Frontal cortex (tissue), 4 donors: ENCODE data around the gene NME2. TPM values are rescaled to one million over a fixed set of nuclear protein-coding genes. Genes with fewer than 3 reads are reported as not detected.

Experiments used
- DNase-seq, 2 donors: peaks; one replicate each; pipeline ENCODE4 v3.0.0; 2012; ENCODE audit warnings: low spot score in 2 of 2
- FAIRE-seq: peaks from 2 replicates; lab custom pipeline; 2012; peaks lifted over from hg19 to GRCh38; lab: Jason Lieb, UNC
- total RNA-seq: library from RNA; depleted of rRNA; stranded (reverse); fragments of >200 nt; gene quantifications from one replicate; pipeline ENCODE4 v1.2.3, GENCODE V29; 2014
- donor health status: control.
- donor health status: control.
- donor health status: control.

The NME2 gene
- total RNA-seq, 1 donor from 2014 or later: 202 TPM

DNA sequence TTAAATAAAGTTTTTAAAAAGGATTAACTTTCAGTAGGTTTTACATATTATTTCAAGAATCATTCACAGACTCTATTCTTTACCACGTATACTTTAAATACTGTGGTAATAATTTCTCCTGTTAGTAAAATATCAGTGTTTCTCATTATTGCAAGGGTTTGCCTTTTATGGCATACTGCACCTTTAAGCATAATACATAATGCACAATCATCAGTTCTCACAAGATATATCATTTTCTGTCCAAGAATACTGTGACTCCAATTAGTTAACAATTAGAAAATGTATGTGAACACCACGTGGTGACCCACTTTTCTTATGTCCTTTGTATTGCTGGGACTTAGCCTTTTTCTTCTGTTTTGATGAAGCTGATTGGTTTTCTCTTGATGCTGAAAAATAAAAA, 25.7 kb downstream of the NME2 start:
- FAIRE-seq (no peak), DNase-seq (no peak)

DNA sequence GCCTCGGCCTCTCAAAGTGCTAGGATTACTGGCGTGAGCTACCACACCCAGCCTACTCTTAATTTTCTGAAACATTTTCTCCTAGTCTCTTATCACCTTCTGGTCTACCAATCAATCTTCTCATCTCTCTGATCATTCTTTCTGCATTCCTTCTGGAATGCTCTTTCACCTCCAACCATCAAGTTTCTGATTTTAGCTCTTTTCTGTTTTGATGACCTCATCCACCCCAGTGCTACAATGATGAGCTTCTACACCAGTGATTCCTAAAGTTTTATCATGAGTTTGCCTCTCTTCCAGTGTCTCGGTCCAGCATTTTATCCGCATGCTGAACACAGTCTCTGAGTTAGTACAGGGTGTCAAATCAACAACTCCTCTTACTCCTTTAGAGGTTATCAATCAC, 31.5 kb downstream of the NME2 start:
- no peak for DNase-seq
- FAIRE-seq: no peak

DNA sequence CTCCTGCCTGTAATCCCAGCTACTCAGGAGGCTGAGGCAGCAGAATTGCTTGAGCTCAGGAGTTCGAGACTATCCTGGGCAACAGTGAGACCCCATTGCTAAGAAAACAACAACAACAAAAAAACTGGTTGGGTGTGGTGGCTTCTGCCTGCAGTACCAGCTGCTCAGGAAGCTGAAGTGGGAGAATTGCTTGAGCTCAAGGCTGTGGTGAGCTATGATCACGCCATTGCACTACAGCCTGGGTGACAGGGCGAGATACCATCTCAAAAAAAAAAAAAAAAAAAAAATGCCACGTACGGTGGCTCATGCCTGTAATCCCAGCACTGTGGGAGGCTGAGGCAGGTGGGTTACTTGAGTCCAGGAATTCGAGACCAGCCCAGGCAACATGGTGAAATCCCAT, 34.1 kb downstream of the NME2 start:
- DNase-seq: no peak
- FAIRE-seq: no peak

DNA sequence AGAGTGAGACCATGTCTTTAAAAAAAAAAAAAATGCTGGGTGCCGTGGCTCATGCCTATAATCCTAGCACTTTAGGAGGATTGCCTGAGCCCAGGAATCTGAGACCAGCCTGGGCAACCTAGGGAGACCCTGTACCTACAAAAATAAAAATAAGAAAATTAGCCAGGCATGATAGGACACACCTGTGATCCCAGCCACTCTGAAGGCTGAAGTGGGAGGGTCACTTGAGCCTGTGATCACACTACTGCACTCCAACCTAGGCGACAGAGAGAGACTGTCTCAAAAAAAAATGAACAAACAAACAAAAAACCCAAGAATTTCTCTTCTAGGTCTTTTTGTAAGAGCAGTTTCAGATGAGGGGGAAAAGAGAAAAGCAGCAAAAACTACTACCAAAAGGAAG, 34.6 kb downstream of the NME2 start:
- DNase-seq (no peak), FAIRE-seq (no peak)

DNA sequence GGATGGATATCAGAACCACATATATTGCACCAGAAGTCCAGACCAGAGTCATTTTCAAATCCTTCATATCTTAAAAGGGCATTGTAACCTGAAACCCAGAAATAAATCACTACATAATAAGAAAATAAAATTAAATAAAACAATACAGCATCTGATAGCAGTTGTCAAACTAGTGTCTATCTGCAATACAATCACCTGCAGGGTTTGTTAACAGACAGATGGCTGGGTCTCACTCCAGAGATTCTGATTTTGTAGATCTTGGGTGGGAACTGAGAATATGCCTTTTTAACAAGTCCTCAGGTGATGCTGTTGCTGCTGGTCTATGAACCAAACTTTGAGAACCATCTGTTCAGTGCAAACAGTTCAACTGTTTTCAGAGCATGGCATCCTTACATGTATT, 37.6 kb downstream of the NME2 start:
- DNase-seq (no peak), FAIRE-seq (no peak)

DNA sequence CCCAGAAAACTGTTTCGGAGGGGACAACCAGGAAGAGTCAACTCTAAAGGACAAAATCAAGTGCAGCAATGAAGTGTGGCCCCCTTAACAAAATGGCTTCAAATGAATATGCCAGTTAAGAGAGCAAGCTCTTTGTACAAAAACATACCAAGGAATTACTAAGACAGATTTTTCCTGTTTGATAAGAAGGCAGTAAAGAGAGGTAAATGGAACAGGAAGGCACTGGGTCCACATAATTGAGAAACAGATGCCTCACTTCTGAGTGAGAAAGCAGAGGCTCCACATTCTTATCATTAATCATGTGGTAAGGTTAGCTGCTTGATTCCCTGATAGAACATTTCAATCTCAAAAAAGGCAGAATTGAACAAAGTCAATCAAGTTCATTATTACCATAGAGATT, 48.7 kb downstream of the NME2 start:
- no peak for DNase-seq
- no peak for FAIRE-seq

DNA sequence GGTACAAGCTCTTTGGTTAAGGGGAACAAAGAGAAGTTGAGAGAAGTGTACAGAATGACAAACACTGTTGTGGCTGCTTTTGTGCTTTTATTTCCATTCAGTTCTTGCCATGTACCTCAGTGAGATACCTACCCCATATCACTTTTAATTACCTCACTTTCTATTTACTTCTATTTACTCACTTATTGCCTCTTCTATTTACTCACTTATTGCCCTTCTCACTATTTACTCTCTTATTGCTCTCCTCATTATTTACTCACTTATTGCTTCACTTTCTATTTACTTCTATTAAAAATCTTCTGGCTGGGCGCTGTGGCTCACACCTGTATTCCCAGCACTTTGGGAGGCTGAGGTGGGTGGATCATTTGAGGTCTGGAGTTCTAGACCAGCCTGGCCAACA, 51.7 kb downstream of the NME2 start:
- DNase-seq: no peak
- no peak for FAIRE-seq

DNA sequence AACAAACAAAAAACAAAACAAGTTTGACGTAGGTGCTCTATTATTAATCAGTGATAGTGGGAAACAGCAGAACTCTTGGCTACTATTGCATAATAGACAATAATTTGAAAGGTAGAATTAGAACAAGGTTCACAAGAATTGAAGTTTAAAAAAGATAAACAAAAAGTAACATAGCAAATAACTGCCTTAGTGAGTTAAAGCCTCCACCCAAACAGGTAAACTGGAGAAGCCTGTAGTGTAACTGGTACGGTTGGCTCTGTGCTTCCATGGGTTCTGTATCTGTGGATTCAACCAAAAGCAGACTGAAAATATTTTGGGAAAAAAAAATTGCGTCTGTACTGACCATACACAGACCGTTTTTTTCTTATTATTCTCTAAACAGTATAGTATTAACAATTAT, 55.1 kb downstream of the NME2 start:
- FAIRE-seq: no peak
- DNase-seq: no peak

Other genes starting within 250 kb of the NME2 start
- gene SPAG9, start 45.5 kb upstream of the NME2 start, total RNA-seq: 297 TPM
- 60.3 TPM for gene NME1, start 12.9 kb upstream of the NME2 start, total RNA-seq
- 64.4 TPM for gene MBTD1, start 93.6 kb downstream of the NME2 start, total RNA-seq
- gene UTP18, start 94.1 kb downstream of the NME2 start, total RNA-seq: 70.5 TPM